H4 (cell line): ENCODE data around the gene LRWD1. TPM values are rescaled to one million over a fixed set of nuclear protein-coding genes. Genes with fewer than 3 reads are reported as not detected.
"Not testable (repeated sequence)": the region's sequence is repeated elsewhere in the genome, so short reads cannot be mapped to it uniquely, and the experiment has no call there.

Experiments used
- DNase-seq: peaks from one replicate; pipeline ENCODE4 v3.0.0-alpha.2; 2015; ENCODE audit warnings: low spot score
- total RNA-seq: library from RNA; depleted of rRNA; stranded (reverse); fragments of >200 nt; shearing (Covaris generic); gene quantifications from 2 replicates; pipeline ENCODE4 v1.2.3, GENCODE V29; 2014

LRWD1 gene
- total RNA-seq, 1 experiment from 2014 or later, result 30.6 TPM

GRCh38 chr7:102468478-102469350 is 3.9 kb downstream of the LRWD1 start:
- DNase-seq, result no peak

GRCh38 chr7:102469351-102469971 is 4.7 kb downstream of the LRWD1 start:
- DNase-seq, result no peak

GRCh38 chr7:102469972-102470825 is 5.4 kb downstream of the LRWD1 start:
- DNase-seq, result no peak

DNA sequence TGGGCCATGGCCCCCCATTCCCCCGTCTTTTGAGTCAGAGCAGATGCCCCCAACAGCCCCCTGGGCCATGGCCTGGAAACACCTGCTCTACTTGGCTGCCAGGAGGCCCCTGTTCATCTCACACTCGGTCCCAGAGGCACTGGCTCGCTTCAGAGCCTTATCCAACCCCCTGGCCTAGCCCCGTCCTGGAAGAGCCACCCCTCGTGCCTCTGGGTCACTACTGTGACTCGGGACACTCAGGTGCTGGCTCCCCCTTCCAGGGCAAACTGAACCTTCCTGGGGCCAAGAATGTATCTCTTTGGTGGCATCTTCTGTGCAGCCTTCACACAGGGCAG is 7.0 kb downstream of the LRWD1 start:
- no peak for DNase-seq

- no peak for DNase-seq
Measured at GRCh38 chr7:102472126-102473041, 7.6 kb downstream of the LRWD1 start.

GRCh38 chr7:102473271-102473991 is 8.6 kb downstream of the LRWD1 start:
- no peak for DNase-seq

GRCh38 chr7:102474116-102474515 is 9.3 kb downstream of the LRWD1 start:
- DNase-seq, result not testable (repeated sequence)

DNA sequence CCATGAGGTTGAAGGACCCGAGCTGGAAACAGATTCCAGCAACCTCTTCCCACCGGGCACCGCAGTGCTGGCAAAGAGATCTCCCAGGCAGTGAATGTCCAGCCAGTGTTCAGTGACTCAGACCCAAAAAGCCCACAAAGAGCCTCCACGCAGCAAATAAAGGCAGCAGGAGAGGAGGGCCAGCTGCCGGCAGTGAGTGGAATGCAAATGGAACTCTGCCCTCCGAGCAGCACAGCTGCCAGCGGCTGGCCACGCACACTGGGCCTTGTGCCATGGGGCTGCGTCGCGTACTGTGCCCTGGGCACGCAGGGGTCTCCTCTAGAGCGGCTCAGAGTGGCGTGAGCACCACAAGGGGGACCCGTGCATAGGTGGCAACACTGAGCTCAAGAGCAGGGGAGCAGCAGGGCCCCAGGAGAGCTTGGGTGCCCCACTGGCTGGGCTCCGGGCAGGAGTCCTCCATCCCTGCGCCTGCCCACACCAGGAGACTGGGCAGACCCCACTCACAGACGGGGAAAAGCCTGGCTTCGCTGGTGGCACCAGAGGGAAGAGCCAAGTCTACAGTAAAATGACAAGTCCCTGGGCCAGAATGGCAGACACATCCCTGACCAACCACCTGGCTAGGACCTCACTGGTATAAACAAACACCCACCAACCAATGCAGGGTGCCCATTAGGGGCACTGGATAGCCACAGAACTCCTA is 10.1 kb downstream of the LRWD1 start:
- DNase-seq, result not testable (repeated sequence)

- DNase-seq, result peak; percentile 75
Measured at GRCh38 chr7:102478314-102479208, 13.8 kb downstream of the LRWD1 start, which contains the start of gene POLR2J. Gene POLR2J, minus strand, starts transcription at chr7:102478922. Its CDS starts 62 bp downstream, at chr7:102478860.

GRCh38 chr7:102479209-102479584 is 14.4 kb downstream of the LRWD1 start:
- DNase-seq, result not testable (repeated sequence)

DNA sequence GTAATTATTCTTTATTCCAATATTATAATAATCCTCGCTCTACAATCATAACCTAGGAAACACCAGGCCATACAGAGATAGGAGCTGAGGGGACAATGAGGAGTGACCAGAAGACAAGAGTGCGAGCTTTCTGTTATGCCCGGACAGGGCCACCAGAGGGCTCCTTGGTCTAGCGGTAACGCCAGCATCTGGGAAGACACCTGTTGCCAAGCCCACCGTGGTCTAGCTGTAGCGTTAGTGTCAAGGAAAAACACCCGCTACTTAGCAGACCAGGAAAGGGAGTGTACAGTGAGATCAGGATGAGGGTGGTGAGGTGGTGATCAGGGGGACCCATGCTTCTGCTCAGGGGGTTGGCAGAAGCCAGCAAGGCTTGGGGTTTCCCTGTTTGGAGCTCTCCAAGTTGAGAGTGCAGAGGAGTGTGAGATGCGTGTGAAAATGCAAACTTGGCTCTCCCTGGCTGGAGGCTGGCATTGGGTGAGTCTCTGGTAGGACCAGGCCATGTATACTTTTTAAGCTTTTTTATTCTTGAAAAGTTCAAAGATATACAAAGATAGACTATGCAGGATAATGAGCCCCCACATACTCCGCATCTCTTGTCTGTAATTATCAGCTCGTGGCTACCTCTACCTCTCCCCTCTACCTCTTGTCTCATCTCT is 15.3 kb downstream of the LRWD1 start:
- not testable (repeated sequence) for DNase-seq

DNA sequence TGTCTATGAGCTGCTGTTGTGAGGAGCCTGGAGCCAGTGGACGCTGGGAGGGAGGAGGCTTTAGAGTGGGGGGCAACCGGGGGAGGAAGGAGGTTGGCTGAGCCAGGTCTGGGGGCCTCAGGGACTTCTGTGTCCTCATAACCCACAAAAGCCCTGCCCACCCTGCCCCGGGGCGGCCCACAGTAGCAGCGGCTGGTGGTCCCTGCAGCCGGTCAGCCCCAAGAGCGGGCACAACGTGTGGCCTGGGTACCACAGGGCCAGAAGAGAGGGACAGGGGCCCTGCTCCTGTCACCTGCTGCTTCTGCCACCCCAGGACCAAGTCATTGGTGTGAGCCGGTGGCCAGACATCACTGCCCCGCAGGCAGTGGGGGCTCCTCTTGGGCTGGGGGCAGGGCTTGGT is 17.2 kb downstream of the LRWD1 start:
- not testable (repeated sequence) for DNase-seq

- not testable (repeated sequence) for DNase-seq
Measured at GRCh38 chr7:102484317-102484716, 19.5 kb downstream of the LRWD1 start.

DNA sequence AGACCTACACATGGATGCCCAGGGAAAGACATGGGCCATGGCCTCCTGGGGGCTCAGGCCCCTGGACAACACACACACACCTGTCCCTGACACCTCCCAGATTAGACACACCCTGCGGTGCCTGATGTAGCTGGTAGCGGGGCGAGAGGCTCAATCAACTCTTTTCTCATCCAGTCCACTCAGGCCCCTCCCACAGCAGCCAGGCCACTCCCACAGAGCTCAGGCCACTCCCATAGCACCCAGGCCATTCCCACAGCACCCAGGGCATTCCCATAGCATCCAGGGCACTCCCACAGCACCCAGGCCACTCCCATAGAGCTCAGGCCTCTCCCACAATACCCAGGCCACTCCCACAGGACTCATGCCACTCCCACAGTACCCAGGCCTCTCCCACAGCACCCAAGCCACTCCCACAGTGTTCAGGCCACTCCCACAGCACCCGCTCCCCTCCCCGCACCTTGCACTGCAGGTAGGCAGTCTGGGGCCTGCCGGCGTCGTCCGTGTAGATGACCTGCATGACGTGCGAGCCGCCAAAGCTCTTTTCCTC is 25.8 kb downstream of the LRWD1 start:
- DNase-seq, result not testable (repeated sequence)

DNA sequence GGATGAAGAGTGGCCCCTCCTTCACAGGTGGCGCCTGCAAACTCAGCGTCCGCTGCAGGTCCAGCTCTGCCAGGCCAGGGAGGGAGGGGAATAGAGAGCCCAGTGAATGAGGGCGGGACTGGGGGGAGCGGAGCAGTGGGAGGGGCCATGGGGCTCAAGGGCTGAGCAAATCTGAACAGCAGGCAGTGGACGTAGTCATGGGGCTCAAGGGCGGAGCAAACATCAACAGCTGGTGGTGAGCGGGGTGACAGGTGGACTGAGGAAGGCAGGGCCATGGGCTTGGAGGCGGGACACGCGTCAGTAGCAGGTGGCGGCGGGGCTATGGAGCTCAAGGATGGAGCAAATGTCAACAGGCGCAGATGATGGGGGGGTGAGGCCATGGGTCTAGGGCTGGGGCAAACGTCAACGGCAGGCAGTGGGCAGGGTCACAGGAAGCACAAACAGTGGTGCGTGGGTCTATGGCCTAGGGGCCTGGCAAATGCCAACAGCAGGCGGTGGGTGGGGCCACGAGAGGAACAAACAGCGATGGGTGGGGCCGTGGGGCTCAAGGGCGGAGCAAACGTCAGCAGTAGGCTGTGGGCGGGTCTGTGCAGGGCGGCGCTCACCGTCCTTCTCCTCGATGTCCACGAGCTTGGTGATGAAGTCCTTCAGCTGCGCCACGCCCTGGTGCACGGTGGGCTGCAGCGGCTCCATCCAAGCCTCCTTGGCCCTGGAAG is 28.6 kb downstream of the LRWD1 start:
- DNase-seq, result not testable (repeated sequence)

- DNase-seq, result not testable (repeated sequence)
Measured at GRCh38 chr7:102494026-102494425, 29.2 kb downstream of the LRWD1 start.

GRCh38 chr7:102494473-102495149 is 29.8 kb downstream of the LRWD1 start:
- not testable (repeated sequence) for DNase-seq
